Neural cell (in vitro differentiated cells): Measurements from ENCODE around the gene LIME1.

Experiments used
- EP300 ChIP-seq: fragments of 450-650 bp; conservative IDR thresholded peaks from 2 replicates; pipeline ENCODE4 v1.6.1; 2014; ENCODE audit warnings: antibody characterized with exemption, mild to moderate bottlenecking, moderate library complexity; ENCODE audit not compliant: poor library complexity, severe bottlenecking
- EZH2 ChIP-seq: fragments of 200-600, 300-800 bp; shearing (Covaris generic), sonication (generic); IDR thresholded peaks from 2 replicates; pipeline ENCODE4 v1.6.1; 2014; ENCODE audit warnings: antibody characterized with exemption, low read length, borderline replicate concordance, mild to moderate bottlenecking; ENCODE audit not compliant: insufficient read depth, poor library complexity, severe bottlenecking
- POLR2AphosphoS5 ChIP-seq: IDR thresholded peaks from 2 replicates; pipeline ENCODE4 v1.6.1; 2012
- RAD21 ChIP-seq: fragments of 450-650 bp; conservative IDR thresholded peaks from 2 replicates; pipeline ENCODE4 v1.6.1; 2014; ENCODE audit warnings: antibody characterized with exemption, mild to moderate bottlenecking, moderate library complexity
- TAF1 ChIP-seq: IDR thresholded peaks from 2 replicates; pipeline ENCODE4 v1.6.1; 2012; ENCODE audit warnings: low read depth
- TF ChIP-seq, protein P1 (sequence below): fragments of 450-650 bp; IDR thresholded peaks from 2 replicates; pipeline ENCODE4 v1.5.1; 2014; ENCODE audit warnings: antibody characterized with exemption, mild to moderate bottlenecking, moderate library complexity; ENCODE audit not compliant: poor library complexity, severe bottlenecking
- TF ChIP-seq, protein P2 (sequence below): IDR thresholded peaks from 2 replicates; pipeline ENCODE4 v1.6.1; 2012; ENCODE audit warnings: borderline replicate concordance

GRCh38 chr20:63696628-63697356 is 39.7 kb upstream of the LIME1 start, which contains the start of gene TNFRSF6B:
- TF ChIP-seq, protein P1, sequence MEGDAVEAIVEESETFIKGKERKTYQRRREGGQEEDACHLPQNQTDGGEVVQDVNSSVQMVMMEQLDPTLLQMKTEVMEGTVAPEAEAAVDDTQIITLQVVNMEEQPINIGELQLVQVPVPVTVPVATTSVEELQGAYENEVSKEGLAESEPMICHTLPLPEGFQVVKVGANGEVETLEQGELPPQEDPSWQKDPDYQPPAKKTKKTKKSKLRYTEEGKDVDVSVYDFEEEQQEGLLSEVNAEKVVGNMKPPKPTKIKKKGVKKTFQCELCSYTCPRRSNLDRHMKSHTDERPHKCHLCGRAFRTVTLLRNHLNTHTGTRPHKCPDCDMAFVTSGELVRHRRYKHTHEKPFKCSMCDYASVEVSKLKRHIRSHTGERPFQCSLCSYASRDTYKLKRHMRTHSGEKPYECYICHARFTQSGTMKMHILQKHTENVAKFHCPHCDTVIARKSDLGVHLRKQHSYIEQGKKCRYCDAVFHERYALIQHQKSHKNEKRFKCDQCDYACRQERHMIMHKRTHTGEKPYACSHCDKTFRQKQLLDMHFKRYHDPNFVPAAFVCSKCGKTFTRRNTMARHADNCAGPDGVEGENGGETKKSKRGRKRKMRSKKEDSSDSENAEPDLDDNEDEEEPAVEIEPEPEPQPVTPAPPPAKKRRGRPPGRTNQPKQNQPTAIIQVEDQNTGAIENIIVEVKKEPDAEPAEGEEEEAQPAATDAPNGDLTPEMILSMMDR: no peak
- no peak for TF ChIP-seq EZH2
- TF ChIP-seq EP300: no peak
- TF ChIP-seq POLR2AphosphoS5: no peak
- no peak for TF ChIP-seq RAD21
- TF ChIP-seq, protein P2, sequence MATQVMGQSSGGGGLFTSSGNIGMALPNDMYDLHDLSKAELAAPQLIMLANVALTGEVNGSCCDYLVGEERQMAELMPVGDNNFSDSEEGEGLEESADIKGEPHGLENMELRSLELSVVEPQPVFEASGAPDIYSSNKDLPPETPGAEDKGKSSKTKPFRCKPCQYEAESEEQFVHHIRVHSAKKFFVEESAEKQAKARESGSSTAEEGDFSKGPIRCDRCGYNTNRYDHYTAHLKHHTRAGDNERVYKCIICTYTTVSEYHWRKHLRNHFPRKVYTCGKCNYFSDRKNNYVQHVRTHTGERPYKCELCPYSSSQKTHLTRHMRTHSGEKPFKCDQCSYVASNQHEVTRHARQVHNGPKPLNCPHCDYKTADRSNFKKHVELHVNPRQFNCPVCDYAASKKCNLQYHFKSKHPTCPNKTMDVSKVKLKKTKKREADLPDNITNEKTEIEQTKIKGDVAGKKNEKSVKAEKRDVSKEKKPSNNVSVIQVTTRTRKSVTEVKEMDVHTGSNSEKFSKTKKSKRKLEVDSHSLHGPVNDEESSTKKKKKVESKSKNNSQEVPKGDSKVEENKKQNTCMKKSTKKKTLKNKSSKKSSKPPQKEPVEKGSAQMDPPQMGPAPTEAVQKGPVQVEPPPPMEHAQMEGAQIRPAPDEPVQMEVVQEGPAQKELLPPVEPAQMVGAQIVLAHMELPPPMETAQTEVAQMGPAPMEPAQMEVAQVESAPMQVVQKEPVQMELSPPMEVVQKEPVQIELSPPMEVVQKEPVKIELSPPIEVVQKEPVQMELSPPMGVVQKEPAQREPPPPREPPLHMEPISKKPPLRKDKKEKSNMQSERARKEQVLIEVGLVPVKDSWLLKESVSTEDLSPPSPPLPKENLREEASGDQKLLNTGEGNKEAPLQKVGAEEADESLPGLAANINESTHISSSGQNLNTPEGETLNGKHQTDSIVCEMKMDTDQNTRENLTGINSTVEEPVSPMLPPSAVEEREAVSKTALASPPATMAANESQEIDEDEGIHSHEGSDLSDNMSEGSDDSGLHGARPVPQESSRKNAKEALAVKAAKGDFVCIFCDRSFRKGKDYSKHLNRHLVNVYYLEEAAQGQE: no peak
- no peak for TF ChIP-seq TAF1
